HG03135 (cell line): ENCODE data around the gene KDM6A.
"Not testable (repeated sequence)": the region's sequence is repeated elsewhere in the genome, so short reads cannot be mapped to it uniquely, and the experiment has no call there.

Source experiments
- ATAC-seq: cut with Tn5 transposase; IDR thresholded peaks from one replicate; pipeline ENCODE4 v1.9.1; 2021; ENCODE audit warnings: mild to moderate bottlenecking, moderate library complexity; ENCODE audit not compliant: unreplicated experiment

The KDM6A gene

GRCh38 chrX:44884944-44885343 is 12.0 kb downstream of the KDM6A start:
- ATAC-seq: no peak

- no peak for ATAC-seq
Observed at GRCh38 chrX:44889824-44890223, 16.8 kb downstream of the KDM6A start.

DNA sequence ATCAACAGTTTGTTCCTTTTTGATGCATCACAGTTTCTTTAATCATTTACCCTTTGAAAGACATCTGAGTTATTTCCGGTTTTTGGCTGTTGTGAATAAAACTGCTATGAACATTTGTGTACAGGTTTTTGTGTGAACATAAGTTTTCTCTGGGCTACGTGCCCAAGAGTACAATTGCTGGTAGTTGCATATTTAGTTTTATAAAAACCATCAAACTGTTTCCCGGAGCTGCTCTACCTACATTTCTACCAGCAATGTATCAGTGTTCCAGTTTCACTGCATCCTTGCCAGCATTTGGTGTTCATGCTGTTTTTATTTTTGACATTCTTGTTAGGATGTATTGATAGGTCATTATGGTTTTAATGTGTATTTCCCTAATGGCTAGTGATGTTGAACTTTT is 17.3 kb downstream of the KDM6A start:
- no peak for ATAC-seq

DNA sequence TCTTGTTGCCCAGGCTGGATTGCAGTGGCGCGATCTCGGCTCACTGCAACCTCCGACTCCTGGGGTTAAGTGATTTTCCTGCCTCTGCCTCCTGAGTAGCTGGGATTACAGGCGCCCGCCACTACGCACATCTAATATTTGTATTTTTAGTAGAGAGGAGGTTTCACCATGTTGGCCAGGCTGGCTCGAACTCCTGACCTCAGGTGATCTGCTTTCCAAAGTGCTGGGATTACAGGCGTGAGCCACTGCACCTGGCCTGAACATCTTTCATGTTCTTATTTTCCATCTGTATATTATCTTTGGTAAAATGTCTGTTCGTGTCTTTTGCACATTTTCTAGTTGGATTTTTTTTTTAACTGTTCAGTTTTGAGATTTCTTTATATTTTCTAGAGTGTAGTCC is 17.7 kb downstream of the KDM6A start:
- ATAC-seq: not testable (repeated sequence)

DNA sequence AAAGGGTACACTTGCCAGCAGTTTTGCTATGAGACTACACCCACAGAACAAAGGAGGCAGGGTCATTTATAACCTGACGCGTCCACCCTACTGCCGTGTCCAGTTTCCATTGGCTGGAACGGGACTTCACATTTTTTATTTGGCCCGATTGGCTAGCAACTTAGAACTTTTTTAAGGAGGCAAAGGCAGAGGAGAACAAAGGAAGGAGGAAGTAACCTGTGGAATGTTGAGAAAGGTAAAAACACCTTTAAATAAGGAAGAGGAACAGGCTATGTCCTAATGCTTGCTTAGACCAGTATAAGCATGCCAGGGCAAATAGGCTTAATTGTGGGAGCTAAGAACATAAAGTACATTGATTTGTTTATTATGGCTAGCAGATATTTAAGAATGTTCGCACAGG is 18.7 kb downstream of the KDM6A start:
- ATAC-seq: no peak

DNA sequence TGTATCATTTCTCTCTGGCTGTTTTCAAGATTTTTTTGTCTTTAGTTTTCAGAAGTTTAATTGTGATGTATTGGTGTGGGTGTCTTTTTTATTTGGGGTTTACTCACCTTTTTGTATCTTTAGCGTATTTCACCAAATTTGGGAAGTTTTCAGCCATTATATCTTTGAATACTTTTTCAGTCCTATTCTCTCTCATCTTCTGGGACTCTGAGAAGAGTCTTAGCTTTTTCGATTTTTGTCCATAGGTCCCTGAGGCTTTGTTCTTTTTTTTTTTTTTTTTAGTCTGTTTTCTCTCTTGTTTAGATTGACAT is 23.8 kb downstream of the KDM6A start:
- no peak for ATAC-seq

GRCh38 chrX:44897539-44897938 is 24.6 kb downstream of the KDM6A start:
- ATAC-seq: no peak

DNA sequence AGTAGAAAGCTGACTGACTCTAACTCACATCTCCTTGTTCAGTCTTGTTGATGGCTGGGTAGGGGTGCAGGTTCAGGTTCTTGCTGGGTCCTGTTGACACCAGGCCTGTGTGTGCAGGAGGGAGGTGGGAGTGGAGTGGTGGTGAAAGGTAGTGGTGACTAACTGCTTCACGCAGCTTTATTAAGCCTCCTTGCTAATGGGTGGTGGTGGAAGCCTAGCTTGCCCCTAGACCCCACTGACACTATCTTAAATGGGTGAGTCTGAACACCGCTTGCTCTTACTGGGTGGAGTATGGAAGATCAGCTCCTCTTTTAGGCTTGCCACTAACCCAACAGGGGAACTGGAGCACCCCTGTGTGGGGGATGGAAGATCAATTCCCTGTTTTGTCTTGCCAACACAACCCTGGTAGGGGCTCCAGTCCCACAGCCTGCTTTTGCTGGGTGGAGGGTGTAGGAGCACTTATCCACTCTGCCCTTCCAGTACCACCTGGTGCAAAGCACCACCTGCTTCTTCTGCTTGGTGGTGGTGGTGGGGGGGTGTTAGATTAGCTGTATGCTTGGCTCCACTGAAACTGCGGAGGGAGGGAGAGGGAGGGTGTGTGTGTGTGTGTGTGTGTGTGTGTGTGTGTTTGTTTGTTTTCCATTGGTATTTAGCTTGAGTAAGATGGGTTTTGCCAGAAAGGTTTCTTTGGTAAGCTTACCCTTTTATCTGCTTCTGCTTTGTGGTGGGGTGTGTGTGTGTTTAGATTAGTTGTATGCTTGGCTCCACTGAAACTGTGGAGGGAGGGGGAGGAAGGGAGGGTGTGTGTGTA is 25.6 kb downstream of the KDM6A start:
- ATAC-seq: no peak

GRCh38 chrX:44899946-44900345 is 27.0 kb downstream of the KDM6A start:
- no peak for ATAC-seq

GRCh38 chrX:44903107-44903506 is 30.1 kb downstream of the KDM6A start:
- no peak for ATAC-seq

DNA sequence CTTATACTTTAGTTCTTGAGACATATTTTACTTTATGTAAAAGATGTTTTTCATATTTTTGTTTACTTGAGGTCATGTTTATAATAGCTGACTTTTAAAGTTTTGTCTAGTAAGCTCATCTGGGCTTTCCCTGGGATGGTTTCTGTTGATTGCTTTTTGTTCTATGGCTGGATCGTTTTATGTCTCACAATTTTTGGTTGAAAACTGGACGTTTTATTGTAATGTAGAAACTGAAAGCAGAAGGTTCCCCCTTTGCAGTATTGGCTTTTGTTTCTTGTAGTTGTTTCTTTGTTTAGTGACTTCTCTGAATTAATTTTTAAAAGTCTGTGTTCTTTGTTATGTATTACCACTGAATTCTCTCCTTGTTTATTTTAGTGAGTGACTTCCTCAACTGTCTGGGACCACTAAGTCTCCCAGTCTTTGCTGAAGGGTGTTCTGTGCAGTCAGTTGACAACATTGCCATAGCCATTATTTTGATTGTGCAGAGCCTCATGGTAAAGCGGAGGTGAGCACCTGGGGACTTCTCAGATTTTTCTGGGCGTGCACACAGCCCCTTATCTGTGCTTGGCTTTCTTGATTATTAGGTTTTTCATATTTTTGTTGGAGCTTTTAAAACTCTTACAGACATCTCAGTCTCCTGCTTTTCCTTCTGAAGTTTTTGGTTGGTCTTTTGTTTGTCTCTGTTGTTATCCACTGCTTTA is 31.0 kb downstream of the KDM6A start:
- no peak for ATAC-seq

- ATAC-seq: no peak
Observed at GRCh38 chrX:44904542-44905115, 31.6 kb downstream of the KDM6A start.

- no peak for ATAC-seq
Observed at GRCh38 chrX:44906041-44906440, 33.1 kb downstream of the KDM6A start.

- ATAC-seq: no peak
Observed at GRCh38 chrX:44906542-44906941, 33.6 kb downstream of the KDM6A start.

- no peak for ATAC-seq
Observed at GRCh38 chrX:44908153-44908552, 35.2 kb downstream of the KDM6A start.

GRCh38 chrX:44908827-44909226 is 35.8 kb downstream of the KDM6A start:
- no peak for ATAC-seq

- not testable (repeated sequence) for ATAC-seq
Observed at GRCh38 chrX:44910508-44910907, 37.5 kb downstream of the KDM6A start.

- not testable (repeated sequence) for ATAC-seq
Observed at GRCh38 chrX:44911074-44911600, 38.1 kb downstream of the KDM6A start.

DNA sequence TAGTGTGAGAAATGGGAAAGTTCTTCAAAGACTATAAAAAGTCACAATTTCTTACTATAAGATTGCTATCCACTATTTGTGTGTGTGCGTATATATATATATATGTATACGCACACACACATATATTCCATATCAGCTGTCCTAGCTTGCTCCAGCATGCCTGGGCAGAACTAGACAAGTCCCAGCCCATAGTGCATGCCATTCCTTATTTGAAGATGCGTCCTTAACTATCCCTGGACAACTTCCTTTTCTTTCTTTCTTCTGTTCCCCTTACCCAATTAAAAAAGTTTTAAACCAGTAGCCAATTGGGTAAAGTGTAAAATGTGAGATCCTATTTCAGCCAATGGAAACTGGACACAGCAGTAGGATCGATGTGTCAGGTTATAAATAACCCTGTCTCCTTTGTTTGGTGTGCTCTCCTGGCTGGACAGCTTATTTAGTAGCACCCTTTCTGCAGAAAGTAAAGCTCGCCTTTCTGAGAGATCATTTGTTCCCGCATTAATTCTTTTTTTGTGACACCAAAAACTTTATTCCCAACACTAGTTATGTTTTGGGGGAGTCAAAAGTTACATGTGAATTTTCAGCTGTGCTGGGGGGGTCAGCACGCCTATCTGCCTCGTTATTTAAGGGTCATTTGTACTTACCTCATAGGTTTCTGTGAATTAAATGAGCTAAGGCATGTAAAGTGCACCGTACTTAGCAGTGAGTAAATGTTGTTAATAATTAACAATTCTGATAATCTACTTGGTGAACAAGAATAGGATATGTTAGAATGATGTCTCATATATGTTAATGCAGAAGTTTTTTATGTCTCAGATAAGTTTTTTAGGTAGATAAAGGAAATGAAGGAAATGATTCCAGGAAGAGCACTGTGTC is 40.9 kb downstream of the KDM6A start:
- ATAC-seq: peak; percentile 31

DNA sequence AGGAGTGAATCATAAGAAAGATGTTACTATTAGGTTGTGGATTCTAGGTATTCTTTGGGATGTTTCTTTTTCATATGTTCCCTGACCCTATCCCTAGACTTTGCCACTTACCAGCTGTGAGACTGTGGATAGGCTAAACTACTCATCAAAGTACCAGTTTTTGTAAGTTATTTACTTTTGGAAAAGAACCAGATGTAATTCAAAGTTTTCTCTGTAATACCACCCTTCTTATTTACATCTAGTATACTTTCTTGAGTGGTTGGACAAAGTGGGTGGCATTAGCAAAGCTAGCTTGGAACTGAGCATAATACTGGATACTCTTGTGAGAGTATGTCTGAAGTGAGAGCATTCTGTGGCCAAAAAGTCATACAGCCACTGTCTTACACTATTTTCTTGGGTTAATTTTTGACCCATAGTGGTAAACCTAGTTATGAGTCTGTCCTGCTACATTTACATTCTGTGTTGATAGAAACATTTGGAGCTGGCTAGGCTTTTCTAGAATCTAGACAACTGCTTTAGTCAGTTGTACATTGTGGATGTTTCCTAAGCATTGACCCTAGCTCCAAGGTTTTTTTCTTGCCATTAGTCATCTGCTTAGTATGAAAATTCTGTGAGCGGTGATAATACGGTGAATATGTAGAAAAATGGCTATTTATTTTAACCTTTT is 41.7 kb downstream of the KDM6A start:
- ATAC-seq: peak; percentile 90
